Measurements from ENCODE around the gene ARHGAP12. TPM values are rescaled to one million over a fixed set of nuclear protein-coding genes. Genes with fewer than 3 reads are reported as not detected.
A peak's percentile ranks its signal among the peaks of the same experiment; 100 is the strongest.

Gene ARHGAP12
- total RNA-seq, 1 experiment from 2014 or later = 58.4 TPM

GRCh38 chr10:31932838-31933237 lies 4.2 kb upstream of the ARHGAP12 start:
- DNase-seq (ENCODE audit: low read depth, low spot score) = no peak
- in situ Hi-C loops (cut with HindIII; ENCODE audit: low pct_unique_long_range_greater_than_20kb, low sequenced_read_pairs) = no loop called here

GRCh38 chr10:31930856-31931255 lies 2.2 kb upstream of the ARHGAP12 start:
- DNase-seq (ENCODE audit: low read depth, low spot score) = no peak
- in situ Hi-C loops (cut with HindIII; ENCODE audit: low pct_unique_long_range_greater_than_20kb, low sequenced_read_pairs) = no loop called here

- in situ Hi-C loops (cut with HindIII; ENCODE audit: low pct_unique_long_range_greater_than_20kb, low sequenced_read_pairs) = no loop called here
- DNase-seq (ENCODE audit: low read depth, low spot score) = peak; percentile 20
Measured at GRCh38 chr10:31930023-31930751, 1.6 kb upstream of the ARHGAP12 start.

- in situ Hi-C loops (cut with HindIII; ENCODE audit: low pct_unique_long_range_greater_than_20kb, low sequenced_read_pairs) = no loop called here
- DNase-seq (ENCODE audit: low read depth, low spot score) = peak; percentile 53
Measured at GRCh38 chr10:31929261-31930022, 811 bp upstream of the ARHGAP12 start.

- DNase-seq (ENCODE audit: low read depth, low spot score) = peak; percentile 70
- in situ Hi-C loops (cut with HindIII; ENCODE audit: low pct_unique_long_range_greater_than_20kb, low sequenced_read_pairs) = no loop called here
Measured at GRCh38 chr10:31927884-31928548, 615 bp downstream of the ARHGAP12 start.

GRCh38 chr10:31927565-31927883 lies 1.1 kb downstream of the ARHGAP12 start:
- in situ Hi-C loops (cut with HindIII; ENCODE audit: low pct_unique_long_range_greater_than_20kb, low sequenced_read_pairs) = no loop called here
- no peak for DNase-seq (ENCODE audit: low read depth, low spot score)

GRCh38 chr10:31926765-31927564 lies 1.7 kb downstream of the ARHGAP12 start:
- peak; percentile 8 for DNase-seq (ENCODE audit: low read depth, low spot score)
- in situ Hi-C loops (cut with HindIII; ENCODE audit: low pct_unique_long_range_greater_than_20kb, low sequenced_read_pairs) = no loop called here

GRCh38 chr10:31926160-31926559 lies 2.5 kb downstream of the ARHGAP12 start:
- DNase-seq (ENCODE audit: low read depth, low spot score) = no peak
- in situ Hi-C loops (cut with HindIII; ENCODE audit: low pct_unique_long_range_greater_than_20kb, low sequenced_read_pairs) = no loop called here

- in situ Hi-C loops (cut with HindIII; ENCODE audit: low pct_unique_long_range_greater_than_20kb, low sequenced_read_pairs) = no loop called here
- no peak for DNase-seq (ENCODE audit: low read depth, low spot score)
Measured at GRCh38 chr10:31924833-31925232, 3.8 kb downstream of the ARHGAP12 start.

GRCh38 chr10:31923389-31923788 lies 5.2 kb downstream of the ARHGAP12 start:
- DNase-seq (ENCODE audit: low read depth, low spot score) = no peak
- in situ Hi-C loops (cut with HindIII; ENCODE audit: low pct_unique_long_range_greater_than_20kb, low sequenced_read_pairs) = no loop called here

- in situ Hi-C loops (cut with HindIII; ENCODE audit: low pct_unique_long_range_greater_than_20kb, low sequenced_read_pairs) = no loop called here
- DNase-seq (ENCODE audit: low read depth, low spot score) = no peak
Measured at GRCh38 chr10:31921031-31921430, 7.6 kb downstream of the ARHGAP12 start.

GRCh38 chr10:31920538-31920937 lies 8.1 kb downstream of the ARHGAP12 start:
- DNase-seq (ENCODE audit: low read depth, low spot score) = no peak
- in situ Hi-C loops (cut with HindIII; ENCODE audit: low pct_unique_long_range_greater_than_20kb, low sequenced_read_pairs) = no loop called here

GRCh38 chr10:31918671-31919409 lies 9.8 kb downstream of the ARHGAP12 start:
- in situ Hi-C loops (cut with HindIII; ENCODE audit: low pct_unique_long_range_greater_than_20kb, low sequenced_read_pairs) = no loop called here
- DNase-seq (ENCODE audit: low read depth, low spot score) = no peak

- in situ Hi-C loops (cut with HindIII; ENCODE audit: low pct_unique_long_range_greater_than_20kb, low sequenced_read_pairs) = no loop called here
- no peak for DNase-seq (ENCODE audit: low read depth, low spot score)
Measured at GRCh38 chr10:31914370-31914769, 14.3 kb downstream of the ARHGAP12 start.

GRCh38 chr10:31912898-31913850 lies 15.5 kb downstream of the ARHGAP12 start:
- DNase-seq (ENCODE audit: low read depth, low spot score) = no peak
- in situ Hi-C loops (cut with HindIII; ENCODE audit: low pct_unique_long_range_greater_than_20kb, low sequenced_read_pairs) = no loop called here

GRCh38 chr10:31912289-31912688 lies 16.3 kb downstream of the ARHGAP12 start:
- no peak for DNase-seq (ENCODE audit: low read depth, low spot score)
- in situ Hi-C loops (cut with HindIII; ENCODE audit: low pct_unique_long_range_greater_than_20kb, low sequenced_read_pairs) = no loop called here
